HFFc6 (cell line): ENCODE measurements around the gene RAB1B. TPM values are rescaled to one million over a fixed set of nuclear protein-coding genes. Genes with fewer than 3 reads are reported as not detected.
A peak's percentile ranks its signal among the peaks of the same experiment; 100 is the strongest.

Experiments
- DNase-seq: peaks from one replicate; pipeline ENCODE4 v3.0.0-alpha.2; 2018
- H3K27ac Mint-ChIP-seq: 2 replicates; pipeline ENCODE4 v1.8.0; 2020; ENCODE audit warnings: mild to moderate bottlenecking, mixed read lengths
- H3K27me3 Mint-ChIP-seq: 2 replicates; pipeline ENCODE4 v1.8.0; 2021; ENCODE audit warnings: mild to moderate bottlenecking, moderate library complexity, mixed read lengths; ENCODE audit not compliant: insufficient read depth
- H3K36me3 Mint-ChIP-seq: 2 replicates; pipeline ENCODE4 v1.8.0; 2021; ENCODE audit warnings: low read depth, mixed read lengths
- H3K4me1 Mint-ChIP-seq: 2 replicates; pipeline ENCODE4 v1.8.0; 2020; ENCODE audit warnings: low read depth, mixed read lengths
- H3K4me3 Mint-ChIP-seq: 2 replicates; pipeline ENCODE4 v1.8.0; 2020; ENCODE audit warnings: mild to moderate bottlenecking, moderate library complexity, mixed read lengths
- H3K9me3 Mint-ChIP-seq: 2 replicates; pipeline ENCODE4 v1.8.0; 2020; ENCODE audit warnings: mild to moderate bottlenecking, mixed read lengths
- CTCF ChIP-seq: fragments of 200-600 bp; sonication (generic); IDR thresholded peaks from 2 replicates; pipeline ENCODE4 v1.5.0; 2021; ENCODE audit warnings: antibody characterized with exemption, mild to moderate bottlenecking
- total RNA-seq, 6 experiments: library from RNA; stranded (reverse); fragmentation: NEBNext Ultra II Directional; extraction: Animal tissue kit (Norgen Biotek cat#: 25700); gene quantifications; 2 replicates in 1 of 6; 3 replicates in 5 of 6; pipeline ENCODE4 v1.2.3, GENCODE V29; 2021

The RAB1B gene
- total RNA-seq, 6 experiments from 2014 or later = 220 to 272 (median 246) TPM

GRCh38 chr11:66313321-66314185 lies 45.1 kb downstream of the RAB1B start:
- peaks cover 49% of the 10 kb centered on the region for H3K4me1 Mint-ChIP-seq
- H3K27me3 Mint-ChIP-seq = peaks cover 9% of the 10 kb centered on the region
- peaks cover 22% of the 10 kb centered on the region for H3K36me3 Mint-ChIP-seq
- H3K9me3 Mint-ChIP-seq = peaks cover under 1% of the 10 kb centered on the region; the same call in 1 of the 2 replicates
- peak; percentile 74 for TF ChIP-seq CTCF
- no peak for DNase-seq
- H3K4me3 Mint-ChIP-seq = peak overlapping the region; percentile 91
- H3K27ac Mint-ChIP-seq = peak overlapping the region; percentile 97

GRCh38 chr11:66314186-66314501 lies 45.7 kb downstream of the RAB1B start:
- Mint-ChIP-seq H3K27ac (peak overlapping the region; percentile 97), H3K4me1 (peaks cover 55% of the 10 kb centered on the region), H3K36me3 (peaks cover 22% of the 10 kb centered on the region), H3K9me3 (peaks cover 4% of the 10 kb centered on the region; the same call in 1 of the 2 replicates), H3K4me3 (peak overlapping the region; percentile 91), H3K27me3 (peaks cover 9% of the 10 kb centered on the region)
- no peak for TF ChIP-seq CTCF
- DNase-seq = no peak

- no peak for TF ChIP-seq CTCF
- no peak for DNase-seq
- peaks cover 22% of the 10 kb centered on the region for H3K36me3 Mint-ChIP-seq
- H3K27ac Mint-ChIP-seq = peak overlapping the region; percentile 97
- peaks cover 5% of the 10 kb centered on the region for H3K9me3 Mint-ChIP-seq
- H3K27me3 Mint-ChIP-seq = peaks cover 9% of the 10 kb centered on the region
- H3K4me1 Mint-ChIP-seq = peaks cover 57% of the 10 kb centered on the region
- peak overlapping the region; percentile 91 for H3K4me3 Mint-ChIP-seq
Observed at GRCh38 chr11:66314561-66315497, 46.4 kb downstream of the RAB1B start.

GRCh38 chr11:66315498-66315885 lies 47.1 kb downstream of the RAB1B start:
- peaks cover 29% of the 10 kb centered on the region for H3K36me3 Mint-ChIP-seq
- DNase-seq = no peak
- peaks cover 11% of the 10 kb centered on the region for H3K9me3 Mint-ChIP-seq
- TF ChIP-seq CTCF = no peak
- H3K27me3 Mint-ChIP-seq = peaks cover 9% of the 10 kb centered on the region
- peak overlapping the region; percentile 97 for H3K27ac Mint-ChIP-seq
- peaks cover 57% of the 10 kb centered on the region for H3K4me1 Mint-ChIP-seq
- peak overlapping the region; percentile 91 for H3K4me3 Mint-ChIP-seq

- DNase-seq = no peak
- peak overlapping the region; percentile 97 for H3K27ac Mint-ChIP-seq
- H3K4me3 Mint-ChIP-seq = peak overlapping the region; percentile 91
- TF ChIP-seq CTCF = no peak
- peaks cover 57% of the 10 kb centered on the region for H3K4me1 Mint-ChIP-seq
- peaks cover 11% of the 10 kb centered on the region for H3K9me3 Mint-ChIP-seq
- peaks cover 9% of the 10 kb centered on the region for H3K27me3 Mint-ChIP-seq
- H3K36me3 Mint-ChIP-seq = peaks cover 29% of the 10 kb centered on the region
Observed at GRCh38 chr11:66315921-66316811, 47.7 kb downstream of the RAB1B start.
